ENCODE results near the gene PROX2.

GRCh38 chr14:74829251-74829650 is 46.7 kb downstream of the PROX2 start:
- TF ChIP-seq, protein P1, sequence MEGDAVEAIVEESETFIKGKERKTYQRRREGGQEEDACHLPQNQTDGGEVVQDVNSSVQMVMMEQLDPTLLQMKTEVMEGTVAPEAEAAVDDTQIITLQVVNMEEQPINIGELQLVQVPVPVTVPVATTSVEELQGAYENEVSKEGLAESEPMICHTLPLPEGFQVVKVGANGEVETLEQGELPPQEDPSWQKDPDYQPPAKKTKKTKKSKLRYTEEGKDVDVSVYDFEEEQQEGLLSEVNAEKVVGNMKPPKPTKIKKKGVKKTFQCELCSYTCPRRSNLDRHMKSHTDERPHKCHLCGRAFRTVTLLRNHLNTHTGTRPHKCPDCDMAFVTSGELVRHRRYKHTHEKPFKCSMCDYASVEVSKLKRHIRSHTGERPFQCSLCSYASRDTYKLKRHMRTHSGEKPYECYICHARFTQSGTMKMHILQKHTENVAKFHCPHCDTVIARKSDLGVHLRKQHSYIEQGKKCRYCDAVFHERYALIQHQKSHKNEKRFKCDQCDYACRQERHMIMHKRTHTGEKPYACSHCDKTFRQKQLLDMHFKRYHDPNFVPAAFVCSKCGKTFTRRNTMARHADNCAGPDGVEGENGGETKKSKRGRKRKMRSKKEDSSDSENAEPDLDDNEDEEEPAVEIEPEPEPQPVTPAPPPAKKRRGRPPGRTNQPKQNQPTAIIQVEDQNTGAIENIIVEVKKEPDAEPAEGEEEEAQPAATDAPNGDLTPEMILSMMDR (IDR thresholded peaks at IDR 0.05) = no peak
- TF ChIP-seq POLR2A (IDR thresholded peaks at IDR 0.05) = no peak

All from testis (tissue), 2 donors.